ENCODE data around the gene NAV2.

The NAV2 gene

DNA sequence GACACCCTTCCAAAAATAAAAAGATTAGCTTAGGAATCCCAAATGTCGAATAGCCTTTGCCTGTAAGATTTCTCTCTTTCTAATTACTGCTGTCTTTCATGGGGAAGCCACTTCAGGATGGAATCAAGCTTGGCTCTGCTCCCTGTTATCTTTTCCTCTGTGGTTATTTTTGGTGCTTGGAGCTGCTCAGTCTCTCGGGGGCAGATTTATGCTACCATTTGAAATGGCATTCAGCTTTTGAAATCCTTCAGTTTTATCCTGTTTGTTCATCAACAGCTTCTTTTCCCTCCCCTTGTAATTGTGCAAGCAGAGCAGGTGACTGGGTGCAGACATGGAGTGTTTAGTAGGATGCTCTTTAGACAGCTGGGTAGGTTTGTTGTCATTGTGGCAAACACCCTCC lies 336.6 kb downstream of the NAV2 start:
- TF ChIP-seq, protein P1, sequence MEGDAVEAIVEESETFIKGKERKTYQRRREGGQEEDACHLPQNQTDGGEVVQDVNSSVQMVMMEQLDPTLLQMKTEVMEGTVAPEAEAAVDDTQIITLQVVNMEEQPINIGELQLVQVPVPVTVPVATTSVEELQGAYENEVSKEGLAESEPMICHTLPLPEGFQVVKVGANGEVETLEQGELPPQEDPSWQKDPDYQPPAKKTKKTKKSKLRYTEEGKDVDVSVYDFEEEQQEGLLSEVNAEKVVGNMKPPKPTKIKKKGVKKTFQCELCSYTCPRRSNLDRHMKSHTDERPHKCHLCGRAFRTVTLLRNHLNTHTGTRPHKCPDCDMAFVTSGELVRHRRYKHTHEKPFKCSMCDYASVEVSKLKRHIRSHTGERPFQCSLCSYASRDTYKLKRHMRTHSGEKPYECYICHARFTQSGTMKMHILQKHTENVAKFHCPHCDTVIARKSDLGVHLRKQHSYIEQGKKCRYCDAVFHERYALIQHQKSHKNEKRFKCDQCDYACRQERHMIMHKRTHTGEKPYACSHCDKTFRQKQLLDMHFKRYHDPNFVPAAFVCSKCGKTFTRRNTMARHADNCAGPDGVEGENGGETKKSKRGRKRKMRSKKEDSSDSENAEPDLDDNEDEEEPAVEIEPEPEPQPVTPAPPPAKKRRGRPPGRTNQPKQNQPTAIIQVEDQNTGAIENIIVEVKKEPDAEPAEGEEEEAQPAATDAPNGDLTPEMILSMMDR (IDR thresholded peaks at IDR 0.05; ENCODE audit: low read depth, low read length, missing control alignments), result no peak
- no peak overlapping the region for H3K4me3 ChIP-seq (ENCODE audit: low read depth, low read length)
- no peak for DNase-seq (ENCODE audit: low read depth)

DNA sequence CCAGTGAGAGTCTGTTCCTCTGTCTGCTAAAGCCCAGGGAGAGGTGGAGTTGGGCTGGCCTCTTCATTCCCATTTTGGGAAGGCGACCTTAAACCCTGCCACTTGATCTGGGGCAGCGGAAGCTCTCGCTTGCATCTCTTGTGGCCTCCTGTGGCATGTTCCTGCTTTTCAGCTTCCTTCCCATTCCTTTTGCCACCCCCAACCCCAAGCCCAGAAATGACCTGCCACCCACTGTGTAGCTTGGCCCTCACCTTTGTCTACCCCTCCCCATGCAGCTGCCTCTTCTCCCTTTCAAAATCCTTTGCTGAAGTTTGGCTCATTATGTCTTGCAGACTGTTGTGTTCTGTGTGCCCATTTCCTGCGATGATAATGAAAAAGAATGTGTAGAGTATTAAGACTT lies 337.4 kb downstream of the NAV2 start:
- H3K4me3 ChIP-seq (ENCODE audit: low read depth, low read length), result no peak overlapping the region
- no peak for DNase-seq (ENCODE audit: low read depth)
- TF ChIP-seq, protein P1 (IDR thresholded peaks at IDR 0.05; ENCODE audit: low read depth, low read length, missing control alignments), result no peak

DNA sequence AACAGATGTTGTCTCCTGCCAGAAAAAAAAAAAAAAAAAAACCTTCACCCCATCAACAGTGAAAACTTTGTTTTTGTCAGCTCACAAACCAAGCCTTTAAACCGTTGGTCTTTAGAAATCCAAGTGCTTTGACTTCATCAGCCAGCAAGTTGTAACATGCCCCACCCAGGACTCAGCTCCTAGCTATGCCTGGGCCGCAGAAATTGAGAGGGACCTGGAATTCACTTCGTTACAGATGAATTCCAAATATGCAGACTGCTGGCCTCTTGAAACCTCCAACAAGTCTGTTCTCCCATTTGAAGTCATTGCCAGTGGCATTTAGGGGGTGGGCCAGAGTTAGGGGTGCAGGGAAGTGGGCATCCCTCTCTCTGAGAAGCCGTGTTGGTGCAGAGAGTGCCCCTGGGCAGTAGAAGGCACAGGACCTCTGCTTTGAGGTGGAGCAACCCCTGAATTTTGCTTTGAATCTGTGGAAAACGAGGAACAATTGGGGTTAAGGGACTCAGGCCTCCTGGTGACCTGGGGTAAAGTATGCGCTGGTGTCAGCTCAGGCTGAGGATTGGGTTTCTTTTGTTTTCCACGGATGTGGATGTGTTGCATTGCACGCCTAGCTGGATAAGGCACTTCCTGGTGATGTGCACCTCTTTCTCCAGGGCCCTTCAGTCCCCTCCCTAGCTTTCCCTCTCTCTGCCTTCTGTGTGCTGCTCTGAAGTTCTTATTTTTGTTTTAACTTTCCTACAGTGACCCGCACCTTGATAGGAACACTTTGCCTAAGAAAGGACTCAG lies 338.1 kb downstream of the NAV2 start:
- TF ChIP-seq, protein P1 (IDR thresholded peaks at IDR 0.05; ENCODE audit: low read depth, low read length, missing control alignments), result no peak
- no peak for DNase-seq (ENCODE audit: low read depth)
- H3K4me3 ChIP-seq (ENCODE audit: low read depth, low read length), result no peak overlapping the region

DNA sequence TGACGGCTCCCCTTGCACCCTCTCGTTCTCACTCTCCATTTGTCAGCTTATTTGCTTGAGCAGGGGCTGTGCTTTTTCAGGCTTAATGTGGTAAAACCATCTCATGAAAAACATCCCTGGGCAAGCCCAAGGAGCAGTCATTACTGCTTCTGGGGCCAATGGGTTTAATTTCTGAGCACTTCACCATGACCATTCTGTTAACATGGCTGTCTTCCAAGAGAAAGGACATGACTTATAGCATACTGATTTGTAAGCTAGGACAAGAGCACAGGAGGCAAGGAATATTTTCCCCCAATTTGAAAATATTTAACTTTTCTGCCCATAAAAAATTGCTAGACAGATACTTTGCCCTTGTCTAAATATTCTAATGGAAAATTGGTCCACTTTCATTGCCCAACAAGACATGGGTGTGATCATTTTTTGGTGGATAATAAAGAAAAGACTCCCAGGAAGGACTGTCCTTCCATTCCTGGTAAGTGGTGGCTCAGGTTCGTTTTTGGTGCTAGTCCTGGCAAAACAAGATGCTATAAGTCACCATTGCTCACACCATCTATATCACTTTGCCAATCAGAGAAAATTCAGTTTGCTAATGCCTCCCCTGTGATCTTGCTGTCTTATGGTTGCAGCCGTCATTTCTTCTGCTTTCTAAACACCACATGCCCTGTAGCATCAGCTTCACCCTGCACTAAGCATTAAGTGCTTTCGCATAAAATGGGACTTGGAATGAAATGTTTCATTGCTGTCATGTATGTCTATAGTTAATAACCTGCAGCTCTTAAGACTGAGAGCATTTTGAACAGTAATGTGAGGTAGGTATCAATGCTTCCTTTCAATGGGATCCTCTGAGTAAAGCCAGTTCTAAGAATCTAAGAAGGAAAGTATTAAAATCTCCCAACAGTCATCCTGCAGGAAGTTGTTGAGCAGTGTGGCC lies 339.1 kb downstream of the NAV2 start:
- TF ChIP-seq, protein P1 (IDR thresholded peaks at IDR 0.05; ENCODE audit: low read depth, low read length, missing control alignments), result no peak
- no peak for DNase-seq (ENCODE audit: low read depth)
- H3K4me3 ChIP-seq (ENCODE audit: low read depth, low read length), result no peak overlapping the region

DNA sequence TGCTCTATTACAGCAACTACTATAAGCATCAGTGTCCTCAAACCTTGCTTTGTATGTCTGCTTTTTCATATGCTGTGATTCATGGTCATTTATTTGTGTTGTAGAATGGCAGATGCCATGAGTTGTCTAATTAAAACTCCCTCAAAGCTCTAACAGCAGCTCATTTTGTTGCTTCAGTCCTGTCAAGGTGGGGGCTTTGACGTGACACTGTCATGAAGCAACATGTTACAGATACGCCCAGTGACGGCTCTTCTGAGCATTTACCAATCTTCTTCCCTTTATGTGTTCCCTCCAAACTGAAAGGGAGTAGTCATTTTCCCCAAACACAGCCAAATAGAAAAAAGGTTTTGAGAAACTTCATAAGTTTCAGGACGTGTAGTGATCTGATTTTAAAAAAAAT lies 340.9 kb downstream of the NAV2 start:
- no peak for DNase-seq (ENCODE audit: low read depth)
- H3K4me3 ChIP-seq (ENCODE audit: low read depth, low read length), result no peak overlapping the region
- TF ChIP-seq, protein P1 (IDR thresholded peaks at IDR 0.05; ENCODE audit: low read depth, low read length, missing control alignments), result no peak

DNA sequence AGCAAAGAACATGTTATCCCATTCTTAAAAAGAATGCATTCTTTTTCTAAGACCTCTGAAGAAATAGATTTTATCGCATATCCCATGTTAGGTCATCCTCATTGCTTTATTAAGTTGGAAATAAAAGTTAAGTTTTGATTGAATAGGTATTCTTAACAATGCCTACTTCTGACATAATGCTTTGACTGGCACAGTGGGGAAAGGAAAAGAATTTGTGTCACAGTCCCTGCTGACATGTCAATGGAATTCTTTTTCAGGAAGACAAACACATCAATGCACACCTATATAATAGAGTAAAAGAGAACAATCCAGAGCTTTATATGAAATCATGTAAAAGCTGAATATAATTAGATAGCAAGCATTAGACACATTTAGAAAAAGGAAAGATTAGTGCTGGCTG lies 341.9 kb downstream of the NAV2 start:
- H3K4me3 ChIP-seq (ENCODE audit: low read depth, low read length), result no peak overlapping the region
- no peak for DNase-seq (ENCODE audit: low read depth)
- TF ChIP-seq, protein P1 (IDR thresholded peaks at IDR 0.05; ENCODE audit: low read depth, low read length, missing control alignments), result no peak
